Muscle of arm (tissue), 12 donors: ENCODE results near the gene KRTAP2-3. TPM values are rescaled to one million over a fixed set of nuclear protein-coding genes. Genes with fewer than 3 reads are reported as not detected.
"Not testable (repeated sequence)": the region's sequence is repeated elsewhere in the genome, so short reads cannot be mapped to it uniquely, and the experiment has no call there.

ENCODE experiments used
- DNase-seq: peaks from one replicate; pipeline ENCODE4 v3.0.0-alpha.2; 2013
- polyA plus RNA-seq, 12 donors: library from polyadenylated mRNA; unstranded; fragments of 120-200 nt; gene quantifications; one replicate each; pipeline ENCODE4 v1.2.1, GENCODE V29; 2013; ENCODE audit not compliant: insufficient read length in 12 of 12

KRTAP2-3 gene
- polyA plus RNA-seq, 12 donors: 0.49 to 0.57 TPM; not detected in 10

GRCh38 chr17:41034346-41034935 lies 25.5 kb downstream of the KRTAP2-3 start, which contains the start of gene KRTAP1-3:
KRTAP1-3 (minus strand) TSS chr17:41034874; CDS start chr17:41034821, 53 bp downstream.
- DNase-seq: not testable (repeated sequence)

GRCh38 chr17:41029633-41030245 lies 30.2 kb downstream of the KRTAP2-3 start, which contains the start of gene KRTAP1-4:
KRTAP1-4 (minus strand) TSS chr17:41030195; CDS start chr17:41030078, 117 bp downstream.
- no peak for DNase-seq

DNA sequence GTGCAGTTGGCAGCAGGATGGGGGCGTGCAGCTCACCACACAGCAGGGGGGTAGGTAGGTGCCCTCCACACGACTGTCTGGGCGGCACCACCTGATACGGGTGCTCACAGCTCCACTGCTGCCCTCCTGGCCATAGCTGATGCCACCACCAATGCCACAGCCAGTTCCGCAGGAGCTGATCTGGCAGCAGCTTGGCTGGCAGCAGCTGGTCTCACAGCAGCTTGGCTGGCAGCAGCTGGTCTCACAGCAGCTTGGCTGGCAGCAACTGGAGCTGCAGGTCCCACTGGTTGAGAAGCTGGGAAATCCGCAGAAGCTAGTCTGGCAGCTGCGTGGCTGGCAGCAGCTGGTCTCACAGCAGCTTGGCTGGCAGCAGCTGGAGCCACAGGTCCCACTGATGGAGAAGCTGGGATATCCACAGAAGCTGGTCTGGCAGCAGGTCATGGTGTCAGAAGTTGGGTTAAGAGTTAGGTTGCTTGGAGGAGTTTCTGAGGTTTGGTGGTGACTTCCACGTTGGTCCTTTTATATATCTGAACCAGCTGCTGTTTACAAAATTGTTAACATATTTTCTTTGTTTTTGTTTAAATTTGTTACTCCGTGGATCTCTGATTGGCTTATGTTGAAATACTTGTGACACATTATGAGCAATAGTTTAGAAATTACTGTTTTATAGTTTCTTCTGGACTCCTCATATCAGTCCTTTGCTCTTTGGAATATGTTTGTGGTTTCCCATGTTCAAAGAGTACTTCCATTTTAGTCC lies 33.0 kb downstream of the KRTAP2-3 start, which contains the start of gene KRTAP1-5:
Gene KRTAP1-5 (minus strand): TSS at position 494 of the 757 bp plus-strand sequence. CDS start 53 bp downstream, at position 441.
- DNase-seq: no peak

DNA sequence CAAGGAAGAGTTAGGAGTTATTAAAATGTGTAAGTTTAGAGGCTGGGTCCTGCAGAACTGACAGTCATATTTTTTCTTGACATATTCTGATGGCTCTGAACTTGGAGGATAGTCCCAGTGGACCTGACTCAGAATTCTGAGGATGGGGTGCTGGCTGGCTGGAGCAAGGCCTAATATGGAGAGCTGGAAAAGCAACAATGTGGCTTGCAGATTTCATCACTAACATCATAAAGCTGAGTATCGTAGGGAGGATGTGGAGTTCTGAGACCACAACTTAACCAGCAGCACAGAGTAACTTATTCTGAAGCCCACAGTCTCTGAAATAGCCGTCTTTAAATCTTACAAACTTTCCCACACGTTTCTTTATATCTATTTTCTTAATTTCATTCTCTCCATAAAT lies 35.2 kb downstream of the KRTAP2-3 start:
- no peak for DNase-seq

DNA sequence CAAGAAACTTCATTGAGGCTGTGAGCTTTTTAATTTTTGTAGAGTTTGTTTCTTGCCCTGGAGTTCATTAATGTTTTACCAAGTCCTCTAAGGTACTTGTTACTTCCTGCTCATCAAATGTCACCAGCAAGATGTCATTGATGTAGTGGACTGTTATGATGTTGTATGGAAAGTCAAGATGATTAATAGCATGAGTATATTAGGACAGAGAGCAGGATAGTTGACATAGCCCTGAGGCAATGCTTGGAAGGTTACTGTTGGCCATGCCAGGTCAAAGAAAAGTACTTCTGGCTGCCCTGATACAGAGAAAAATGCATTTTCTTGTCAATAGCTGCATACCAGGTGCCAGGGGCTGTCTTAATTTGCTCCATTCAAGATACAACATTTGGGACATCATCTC lies 39.6 kb downstream of the KRTAP2-3 start:
- no peak for DNase-seq

- no peak for DNase-seq
Observed at GRCh38 chr17:41019415-41019814, 40.5 kb downstream of the KRTAP2-3 start.

- DNase-seq: no peak
Observed at GRCh38 chr17:41018541-41018940, 41.4 kb downstream of the KRTAP2-3 start.

GRCh38 chr17:41016578-41017215 lies 43.2 kb downstream of the KRTAP2-3 start:
- DNase-seq: no peak

DNA sequence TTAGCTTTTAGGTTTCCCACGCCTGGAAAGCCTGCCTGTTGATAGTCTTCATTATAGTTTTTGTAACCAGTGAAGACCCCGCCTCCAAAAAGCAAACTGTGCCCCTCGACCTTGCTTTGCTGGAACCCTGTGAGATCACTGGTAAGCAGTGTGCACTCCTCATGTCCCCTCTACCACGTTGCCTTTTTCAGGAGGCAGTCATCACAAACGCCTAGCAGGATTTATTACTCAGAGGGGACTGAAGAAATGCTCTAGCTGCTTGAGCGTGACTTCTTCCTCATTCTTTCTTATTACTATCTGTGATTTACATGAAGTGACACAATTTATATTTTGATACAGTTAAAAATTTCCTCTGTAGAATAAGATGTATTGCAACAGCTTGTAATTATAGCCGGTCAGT lies 44.5 kb downstream of the KRTAP2-3 start:
- no peak for DNase-seq

- DNase-seq: peak; percentile 31
Observed at GRCh38 chr17:41013606-41014005, 46.3 kb downstream of the KRTAP2-3 start.

GRCh38 chr17:41013181-41013580 lies 46.7 kb downstream of the KRTAP2-3 start:
- DNase-seq: no peak

DNA sequence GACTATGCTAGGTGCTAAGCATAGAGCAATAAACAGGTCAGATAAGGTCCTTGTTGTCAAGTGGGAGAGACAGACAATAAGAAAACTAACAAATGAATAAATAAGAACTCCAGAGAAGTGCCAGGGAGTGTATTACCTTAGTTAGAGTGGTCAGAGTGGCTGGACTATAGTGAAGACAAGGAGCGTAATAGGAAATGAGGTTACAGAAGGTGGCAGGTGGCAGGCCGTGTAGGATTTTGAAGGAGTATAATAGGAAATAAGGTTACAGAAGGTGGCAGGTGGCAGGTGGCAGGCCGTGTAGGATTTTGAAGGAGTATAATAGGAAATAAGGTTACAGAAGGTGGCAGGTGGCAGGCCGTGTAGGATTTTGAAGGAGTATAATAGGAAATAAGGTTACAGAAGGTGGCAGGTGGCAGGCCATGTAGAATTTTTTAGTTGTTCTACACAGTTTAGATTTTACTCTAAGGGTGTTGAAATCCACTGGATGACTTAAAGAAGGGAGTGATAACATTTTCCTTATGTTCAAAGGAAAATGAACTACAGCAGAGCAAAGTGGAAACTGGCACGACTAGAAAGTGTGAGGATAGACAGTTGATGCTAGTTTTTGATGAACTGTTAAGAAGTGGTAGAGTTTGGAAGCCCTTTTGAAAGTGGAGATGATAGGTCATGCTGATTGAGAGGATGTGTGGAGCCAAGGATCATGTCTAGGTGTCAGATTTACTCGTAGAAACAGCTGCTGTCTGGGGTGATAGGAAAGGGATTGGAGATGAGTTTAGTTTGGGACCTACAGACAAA lies 47.4 kb downstream of the KRTAP2-3 start:
- DNase-seq: no peak

DNA sequence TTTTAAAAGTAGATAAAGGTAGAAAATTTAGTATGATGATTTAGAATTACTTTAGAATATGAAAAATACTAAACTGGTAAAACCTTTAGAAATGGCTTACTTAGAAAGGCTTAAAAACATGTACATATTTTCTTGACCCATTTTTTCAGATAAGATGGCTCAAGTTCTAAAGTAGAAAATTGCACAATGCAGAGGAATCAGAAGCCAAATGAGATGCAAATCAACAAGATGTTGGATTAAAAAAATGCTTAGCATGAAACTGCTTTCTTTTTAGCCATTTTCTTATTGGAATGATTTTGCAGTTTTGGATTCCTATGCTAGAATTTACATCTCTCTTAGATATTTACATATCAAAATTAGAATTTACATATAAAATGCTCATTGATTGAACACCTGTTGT lies 49.5 kb downstream of the KRTAP2-3 start:
- no peak for DNase-seq

DNA sequence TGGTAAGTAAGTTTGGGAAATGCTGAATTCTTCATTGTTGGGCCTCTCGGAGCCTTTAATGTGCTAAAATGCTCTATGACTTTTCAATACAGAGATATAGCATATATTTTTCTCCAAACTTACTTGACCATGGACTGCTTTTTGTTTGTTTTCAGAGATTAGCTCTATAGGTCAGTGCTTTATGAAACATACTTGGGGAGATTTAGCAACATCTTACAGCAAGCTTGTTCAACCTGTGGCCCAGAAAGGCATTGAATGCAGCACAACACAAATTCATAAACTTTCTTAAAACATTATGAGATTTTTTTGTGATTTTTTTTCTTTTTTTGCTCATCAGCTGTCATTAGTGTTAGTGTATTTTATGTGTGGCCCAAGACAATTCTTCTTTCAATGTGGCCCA lies 50.0 kb downstream of the KRTAP2-3 start:
- DNase-seq: no peak

DNA sequence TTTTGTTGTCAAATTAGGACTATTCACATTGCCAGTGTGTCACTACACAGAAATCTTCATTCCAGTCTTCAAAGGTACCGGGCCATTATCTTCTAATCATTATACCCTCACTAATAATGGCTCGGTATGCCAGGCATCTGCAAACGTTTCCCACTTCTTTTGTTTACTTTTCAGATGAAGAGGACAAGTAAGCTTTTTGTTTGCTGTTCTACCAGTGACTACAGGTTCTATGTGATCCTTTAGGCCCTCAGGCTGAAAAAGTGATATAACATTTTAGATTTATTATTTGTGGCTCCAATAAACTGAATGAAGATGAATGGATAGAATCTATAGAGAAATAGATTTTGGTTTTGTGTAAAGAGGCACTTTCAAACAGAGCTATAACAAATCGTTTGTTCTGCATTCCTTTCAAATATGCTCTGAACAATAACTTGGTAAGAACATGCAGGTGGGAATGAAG lies 50.6 kb downstream of the KRTAP2-3 start:
- no peak for DNase-seq

Other genes with a start within 250 kb of the KRTAP2-3 start
- gene KRT10, start 237.5 kb downstream of the KRTAP2-3 start, polyA plus RNA-seq: 1,000 to 10,000 TPM in 1 of 12 donors, 100 to 1,000 TPM in 2, 10 to 100 TPM in 8, not detected in 1; 26.9 to 1,201 (median 45.0) TPM
- gene KRT12, start 192.9 kb downstream of the KRTAP2-3 start, polyA plus RNA-seq: 1 to 10 TPM in 1 of 12 donors, under 1 TPM in 6, not detected in 5; 0.07 to 2.8 (median 0.31) TPM
- gene KRT20, start 174.9 kb downstream of the KRTAP2-3 start, polyA plus RNA-seq: 1 to 10 TPM in 1 of 12 donors, under 1 TPM in 4, not detected in 7; 0.07 to 1.9 (median 0.22) TPM
- 10 to 100 TPM in 3 of 12 donors, under 1 TPM in 6, not detected in 3; 0.12 to 25.1 (median 0.44) TPM for gene KRT23, start 122.5 kb downstream of the KRTAP2-3 start, polyA plus RNA-seq
- gene KRT39, start 93.2 kb downstream of the KRTAP2-3 start, polyA plus RNA-seq: 10 to 100 TPM in 1 of 12 donors, 1 to 10 TPM in 9, not detected in 2; 2.3 to 12.3 (median 6.3) TPM
- gene KRT40, start 75.8 kb downstream of the KRTAP2-3 start, polyA plus RNA-seq: 10 to 100 TPM in 5 of 12 donors, 1 to 10 TPM in 5, not detected in 2; 3.1 to 16.4 (median 11.0) TPM
- gene KRTAP3-3, start 66.0 kb downstream of the KRTAP2-3 start, polyA plus RNA-seq: not detected
- 1 to 10 TPM in 4 of 12 donors, under 1 TPM in 5, not detected in 3; 0.22 to 1.4 (median 0.86) TPM for gene KRTAP3-2, start 60.2 kb downstream of the KRTAP2-3 start, polyA plus RNA-seq
- gene KRTAP3-1, start 51.0 kb downstream of the KRTAP2-3 start, polyA plus RNA-seq: not detected
- gene KRTAP1-5, start 32.9 kb downstream of the KRTAP2-3 start, polyA plus RNA-seq: not detected
- not detected for gene KRTAP1-4, start 29.9 kb downstream of the KRTAP2-3 start, polyA plus RNA-seq
- not detected for gene KRTAP1-3, start 25.2 kb downstream of the KRTAP2-3 start, polyA plus RNA-seq
- not detected for gene KRTAP1-1, start 18.7 kb downstream of the KRTAP2-3 start, polyA plus RNA-seq
- gene KRTAP2-1, start 12.8 kb downstream of the KRTAP2-3 start, polyA plus RNA-seq: not detected
- not detected for gene KRTAP2-2, start 4.9 kb downstream of the KRTAP2-3 start, polyA plus RNA-seq
- gene KRTAP2-4, start 5.8 kb upstream of the KRTAP2-3 start, polyA plus RNA-seq: not detected
- gene KRTAP4-7, start 24.0 kb upstream of the KRTAP2-3 start, polyA plus RNA-seq: not detected
- gene KRTAP4-8, start 38.0 kb upstream of the KRTAP2-3 start, polyA plus RNA-seq: not detected
- not detected for gene KRTAP4-16, start 42.1 kb upstream of the KRTAP2-3 start, polyA plus RNA-seq
- not detected for gene KRTAP4-9, start 45.3 kb upstream of the KRTAP2-3 start, polyA plus RNA-seq
- gene KRTAP4-11, start 58.3 kb upstream of the KRTAP2-3 start, polyA plus RNA-seq: not detected
- not detected for gene KRTAP4-12, start 64.1 kb upstream of the KRTAP2-3 start, polyA plus RNA-seq
- not detected for gene KRTAP4-6, start 80.4 kb upstream of the KRTAP2-3 start, polyA plus RNA-seq
- gene KRTAP4-5, start 89.7 kb upstream of the KRTAP2-3 start, polyA plus RNA-seq: not detected
- gene KRTAP4-4, start 100.6 kb upstream of the KRTAP2-3 start, polyA plus RNA-seq: not detected
- gene KRTAP4-3, start 108.1 kb upstream of the KRTAP2-3 start, polyA plus RNA-seq: not detected
- not detected for gene KRTAP4-2, start 118.1 kb upstream of the KRTAP2-3 start, polyA plus RNA-seq
- not detected for gene KRTAP4-1, start 124.8 kb upstream of the KRTAP2-3 start, polyA plus RNA-seq
- not detected for gene KRTAP9-1, start 129.8 kb upstream of the KRTAP2-3 start, polyA plus RNA-seq
- not detected for gene KRTAP9-2, start 166.5 kb upstream of the KRTAP2-3 start, polyA plus RNA-seq
- not detected for gene KRTAP9-3, start 172.3 kb upstream of the KRTAP2-3 start, polyA plus RNA-seq
- not detected for gene KRTAP9-8, start 177.9 kb upstream of the KRTAP2-3 start, polyA plus RNA-seq
- not detected for gene KRTAP9-4, start 189.6 kb upstream of the KRTAP2-3 start, polyA plus RNA-seq
- gene KRTAP9-9, start 195.3 kb upstream of the KRTAP2-3 start, polyA plus RNA-seq: not detected
- under 1 TPM in 7 of 12 donors, not detected in 5; 0.11 to 0.65 (median 0.24) TPM for gene KRTAP9-6, start 205.3 kb upstream of the KRTAP2-3 start, polyA plus RNA-seq
- gene KRTAP9-7, start 215.6 kb upstream of the KRTAP2-3 start, polyA plus RNA-seq: not detected
- gene KRTAP29-1, start 242.7 kb upstream of the KRTAP2-3 start, polyA plus RNA-seq: not detected
- gene KRTAP16-1, start 249.2 kb upstream of the KRTAP2-3 start, polyA plus RNA-seq: not detected